HL-60 (cell line): ENCODE results near the gene NFIA.

Experiments
- CTCF ChIP-seq: IDR thresholded peaks from one replicate; pipeline ENCODE4 v1.5.1; 2011; ENCODE audit warnings: low read length, control low read depth, inconsistent platforms; ENCODE audit not compliant: insufficient read depth
- POLR2AphosphoS5 ChIP-seq: IDR thresholded peaks from 2 replicates; pipeline ENCODE4 v1.6.1; 2012; ENCODE audit warnings: low read depth
- SPI1 ChIP-seq: IDR thresholded peaks from 2 replicates; pipeline ENCODE4 v1.6.1; 2012; ENCODE audit warnings: low read depth, mild to moderate bottlenecking, borderline replicate concordance
- TF ChIP-seq, protein P1 (sequence below): IDR thresholded peaks from 2 replicates; pipeline ENCODE4 v1.6.1; 2012; ENCODE audit warnings: low read depth; ENCODE audit not compliant: insufficient replicate concordance

DNA sequence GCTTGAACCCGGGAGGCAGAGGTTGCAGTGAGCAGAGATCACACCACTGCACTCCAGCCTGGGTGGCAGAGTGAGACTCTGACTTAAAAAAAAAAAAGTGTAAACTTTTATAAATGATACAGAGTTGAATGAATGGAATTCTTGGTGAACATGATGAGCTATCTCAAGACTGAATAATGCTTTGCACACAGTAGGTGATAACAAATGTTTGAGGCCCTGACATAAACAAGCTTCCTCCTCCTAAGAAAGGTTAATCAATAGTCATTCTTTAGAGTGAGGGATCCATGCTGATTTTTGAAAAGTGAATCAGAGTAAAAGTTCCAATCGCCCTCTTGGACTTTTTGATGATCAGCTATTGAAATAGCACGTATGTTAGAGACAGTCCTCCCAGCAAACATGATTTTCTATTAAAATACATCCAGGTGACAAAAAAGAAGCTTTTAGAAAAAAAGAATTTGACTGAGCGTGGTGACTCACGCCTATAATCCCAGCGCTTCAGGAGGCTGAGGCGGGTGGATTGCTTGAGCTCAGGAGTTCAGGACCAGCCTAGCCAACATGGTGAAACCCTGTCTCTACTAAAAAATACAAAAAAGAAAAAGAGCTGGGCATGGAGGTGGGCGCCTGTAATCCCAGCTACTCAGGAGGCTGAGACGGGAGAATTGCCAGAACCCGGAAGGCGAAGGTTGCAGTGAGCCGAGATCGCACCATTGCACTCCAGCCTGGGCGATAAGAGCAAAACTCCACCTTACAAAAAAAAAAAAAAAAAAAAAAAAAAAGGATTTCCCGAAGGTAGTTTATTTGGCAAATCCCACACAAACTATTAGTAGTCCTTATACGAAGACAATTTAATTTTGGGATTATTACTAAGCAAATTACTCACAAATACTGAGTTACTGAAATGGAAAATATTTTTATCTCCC, 181.8 kb downstream of the NFIA start:
- TF ChIP-seq CTCF (no peak), POLR2AphosphoS5 (no peak), SPI1 (no peak)
- TF ChIP-seq, protein P1, sequence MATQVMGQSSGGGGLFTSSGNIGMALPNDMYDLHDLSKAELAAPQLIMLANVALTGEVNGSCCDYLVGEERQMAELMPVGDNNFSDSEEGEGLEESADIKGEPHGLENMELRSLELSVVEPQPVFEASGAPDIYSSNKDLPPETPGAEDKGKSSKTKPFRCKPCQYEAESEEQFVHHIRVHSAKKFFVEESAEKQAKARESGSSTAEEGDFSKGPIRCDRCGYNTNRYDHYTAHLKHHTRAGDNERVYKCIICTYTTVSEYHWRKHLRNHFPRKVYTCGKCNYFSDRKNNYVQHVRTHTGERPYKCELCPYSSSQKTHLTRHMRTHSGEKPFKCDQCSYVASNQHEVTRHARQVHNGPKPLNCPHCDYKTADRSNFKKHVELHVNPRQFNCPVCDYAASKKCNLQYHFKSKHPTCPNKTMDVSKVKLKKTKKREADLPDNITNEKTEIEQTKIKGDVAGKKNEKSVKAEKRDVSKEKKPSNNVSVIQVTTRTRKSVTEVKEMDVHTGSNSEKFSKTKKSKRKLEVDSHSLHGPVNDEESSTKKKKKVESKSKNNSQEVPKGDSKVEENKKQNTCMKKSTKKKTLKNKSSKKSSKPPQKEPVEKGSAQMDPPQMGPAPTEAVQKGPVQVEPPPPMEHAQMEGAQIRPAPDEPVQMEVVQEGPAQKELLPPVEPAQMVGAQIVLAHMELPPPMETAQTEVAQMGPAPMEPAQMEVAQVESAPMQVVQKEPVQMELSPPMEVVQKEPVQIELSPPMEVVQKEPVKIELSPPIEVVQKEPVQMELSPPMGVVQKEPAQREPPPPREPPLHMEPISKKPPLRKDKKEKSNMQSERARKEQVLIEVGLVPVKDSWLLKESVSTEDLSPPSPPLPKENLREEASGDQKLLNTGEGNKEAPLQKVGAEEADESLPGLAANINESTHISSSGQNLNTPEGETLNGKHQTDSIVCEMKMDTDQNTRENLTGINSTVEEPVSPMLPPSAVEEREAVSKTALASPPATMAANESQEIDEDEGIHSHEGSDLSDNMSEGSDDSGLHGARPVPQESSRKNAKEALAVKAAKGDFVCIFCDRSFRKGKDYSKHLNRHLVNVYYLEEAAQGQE, result no peak
